GM21825 (cell line): ENCODE results near the gene CRMP1.

Experiments used
- ATAC-seq: cut with Tn5 transposase; IDR thresholded peaks from one replicate; pipeline ENCODE4 v1.9.1; 2021; ENCODE audit warnings: mild to moderate bottlenecking, moderate library complexity; ENCODE audit not compliant: unreplicated experiment

CRMP1 gene

DNA sequence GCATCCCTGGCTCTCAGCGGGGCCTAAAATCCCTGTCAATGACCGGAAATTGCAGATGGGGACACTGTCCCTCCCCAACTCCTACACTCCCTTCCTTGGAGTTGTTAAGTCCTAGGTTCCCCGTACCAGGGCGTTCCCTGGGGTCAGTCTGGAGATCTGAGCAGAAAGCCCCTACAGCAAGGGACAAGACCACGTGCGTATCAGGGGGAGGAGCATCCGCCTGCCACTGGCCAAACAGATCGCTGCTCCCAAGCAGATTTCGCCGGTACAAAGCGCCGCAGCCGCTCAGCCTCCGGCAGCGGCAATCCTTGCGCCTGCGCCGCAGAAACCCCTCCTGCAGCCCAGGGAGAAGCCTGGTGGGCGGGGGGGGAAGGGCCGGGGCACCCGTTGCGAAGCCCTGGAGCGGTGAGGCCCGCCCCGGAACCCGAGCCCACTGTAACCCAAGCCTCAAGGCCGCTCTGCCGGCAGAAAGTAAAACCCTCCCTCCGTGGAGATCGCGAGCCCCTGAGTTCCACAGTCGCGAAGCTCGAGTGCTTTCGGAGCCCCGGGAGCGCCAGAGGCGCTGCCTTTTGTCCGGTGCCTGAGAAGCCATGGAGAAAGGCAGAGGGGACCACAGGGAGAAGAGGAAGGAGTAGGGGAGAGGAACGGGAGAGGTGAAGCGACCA, 2.7 kb downstream of the CRMP1 start:
- ATAC-seq: no peak

DNA sequence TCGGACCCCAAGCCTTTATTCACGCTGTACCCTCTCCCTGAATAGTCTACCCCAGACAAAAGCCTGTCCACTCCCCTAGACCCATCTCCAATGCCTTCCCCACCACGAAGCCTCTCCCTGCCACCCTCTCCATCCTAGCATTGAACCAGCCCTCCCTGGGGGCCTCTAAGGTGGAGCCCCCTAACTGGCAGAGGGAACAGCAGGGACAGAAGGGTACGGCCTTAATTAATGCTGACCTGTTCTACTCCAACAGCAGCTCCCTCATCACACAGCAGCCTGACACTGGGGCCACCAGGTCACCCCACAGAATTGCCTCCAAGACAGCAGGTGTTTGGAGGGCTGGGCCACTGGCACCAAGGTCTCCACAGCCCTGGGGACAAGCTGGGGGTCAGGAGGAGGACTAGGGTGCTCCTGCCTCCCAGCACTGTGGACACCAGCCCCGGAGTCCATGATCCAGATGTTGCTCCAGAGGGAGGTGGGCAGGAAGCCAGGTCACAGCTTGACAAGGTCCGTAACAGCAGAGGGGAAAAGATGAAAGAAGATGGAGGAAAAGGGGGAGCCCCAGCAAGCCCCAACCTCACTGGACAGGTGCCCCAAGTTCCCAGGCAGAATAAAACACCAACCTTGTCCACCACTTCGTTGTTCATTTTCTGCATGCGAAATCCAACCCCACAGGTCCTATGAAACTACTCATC, 3.7 kb downstream of the CRMP1 start:
- ATAC-seq: no peak

DNA sequence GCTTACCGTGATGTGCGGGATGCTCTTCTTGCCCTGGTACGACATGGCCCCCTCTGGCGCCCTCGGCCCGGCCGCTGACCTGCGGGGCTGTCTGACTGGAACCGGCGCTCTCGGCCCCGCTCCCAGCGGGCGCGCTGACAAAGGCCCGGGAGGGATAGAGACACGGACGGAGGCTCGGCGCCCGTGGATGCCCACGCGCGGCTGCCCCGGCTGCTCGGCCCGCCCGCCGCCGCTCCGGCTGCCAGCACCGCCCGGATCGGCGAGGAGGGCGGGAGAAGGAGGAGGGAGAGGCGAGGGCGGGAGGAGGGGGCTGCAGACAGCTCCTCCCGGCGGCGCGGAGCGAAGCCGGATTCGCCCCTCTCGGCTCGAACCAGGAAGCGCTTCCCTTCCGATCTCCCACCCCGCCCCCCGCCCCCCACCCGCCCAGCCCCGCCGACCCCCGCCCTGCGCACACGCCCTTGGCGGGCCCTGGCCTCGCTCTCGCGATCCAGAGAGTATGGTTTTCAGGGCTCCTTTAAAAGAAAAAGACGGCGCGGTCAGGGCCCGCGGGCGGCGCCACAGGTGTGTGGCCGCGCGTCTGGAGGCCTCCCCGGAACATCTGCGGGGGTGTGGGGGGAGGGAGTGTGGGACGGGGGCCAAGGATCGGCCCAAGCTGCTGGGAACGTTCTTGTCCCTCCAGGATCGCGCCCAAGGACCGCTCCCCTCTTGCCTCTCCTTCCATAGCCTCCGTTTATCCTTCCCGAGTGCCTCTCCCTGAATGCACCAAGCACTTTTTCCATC, 4.5 kb downstream of the CRMP1 start:
- ATAC-seq: no peak

DNA sequence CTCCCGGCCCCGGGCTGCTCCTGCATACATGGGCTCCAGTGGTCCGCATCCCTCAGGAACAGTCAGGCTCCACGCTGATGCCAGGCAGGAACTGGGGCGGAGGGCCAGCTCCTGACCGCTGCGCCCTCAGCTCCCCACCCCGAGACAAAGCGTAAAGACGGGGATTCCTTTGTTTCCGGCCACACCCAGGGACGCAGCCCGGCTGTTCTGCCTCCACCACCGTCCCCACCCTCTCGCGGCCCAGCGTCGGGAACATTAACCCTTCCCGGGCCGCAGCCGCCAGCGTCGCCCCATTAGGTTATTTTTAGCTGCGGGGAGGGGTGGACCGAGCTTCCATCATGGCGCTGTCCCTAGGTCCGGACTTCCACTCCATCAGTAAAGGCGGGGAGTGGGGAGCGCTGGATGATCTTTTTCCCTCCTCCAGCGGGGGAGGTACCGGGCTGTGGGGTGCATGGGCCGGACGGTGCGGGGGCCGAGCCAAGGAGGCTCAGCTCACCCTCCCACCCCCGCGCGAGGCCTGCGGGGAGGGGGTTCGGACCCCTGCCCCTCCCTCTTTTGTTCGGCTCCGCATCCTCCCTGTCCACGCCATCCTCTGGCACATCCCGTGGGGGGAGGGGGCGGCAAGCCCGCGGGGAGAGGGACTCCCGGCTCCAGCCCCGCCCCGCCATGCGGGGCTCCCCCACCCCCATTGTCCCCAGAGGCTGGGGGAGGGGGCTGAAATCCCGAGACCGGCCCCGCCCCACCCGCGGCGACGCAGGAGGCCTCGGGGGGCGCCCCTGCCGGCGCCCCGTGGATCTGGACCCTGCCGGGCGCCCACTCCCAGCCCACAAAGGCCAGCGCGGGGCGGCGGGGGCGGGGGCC, 5.3 kb downstream of the CRMP1 start:
- no peak for ATAC-seq

DNA sequence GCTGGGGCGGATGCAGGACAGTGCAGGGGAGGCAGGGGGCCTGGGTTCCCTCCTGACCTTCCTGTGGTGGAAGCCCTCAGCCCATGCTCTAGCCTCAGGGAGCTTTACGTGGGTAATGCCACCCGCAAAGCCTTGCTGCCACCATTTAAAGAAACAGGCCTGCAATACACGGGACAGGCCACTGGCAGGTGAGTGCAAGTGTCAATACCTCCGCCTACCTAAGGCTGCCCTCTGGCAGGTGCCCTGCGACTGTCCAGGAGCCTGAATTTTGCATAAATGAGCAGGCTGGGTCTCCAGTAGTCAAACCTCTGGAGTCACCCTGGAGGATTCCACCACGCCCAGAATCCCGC, 5.9 kb downstream of the CRMP1 start:
- no peak for ATAC-seq

DNA sequence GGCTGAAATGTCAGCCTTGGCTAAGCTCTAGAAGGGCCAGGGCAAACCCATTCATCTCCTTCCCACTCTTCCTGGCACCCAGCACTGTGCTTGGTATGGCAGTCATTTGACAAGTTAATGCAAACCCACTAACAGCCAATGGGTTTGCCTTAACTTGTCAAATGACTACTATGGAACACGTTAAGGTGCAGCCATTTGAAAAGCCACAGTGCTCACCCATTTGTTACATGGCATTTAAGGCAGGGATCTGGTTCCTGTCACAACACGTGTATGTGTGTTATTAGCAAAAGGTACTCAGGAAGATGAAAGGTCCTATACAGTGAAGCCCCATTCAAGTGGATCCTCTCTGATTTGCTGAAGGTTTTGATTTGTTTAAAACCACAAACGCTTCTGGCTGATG, 7.2 kb downstream of the CRMP1 start:
- ATAC-seq: no peak

DNA sequence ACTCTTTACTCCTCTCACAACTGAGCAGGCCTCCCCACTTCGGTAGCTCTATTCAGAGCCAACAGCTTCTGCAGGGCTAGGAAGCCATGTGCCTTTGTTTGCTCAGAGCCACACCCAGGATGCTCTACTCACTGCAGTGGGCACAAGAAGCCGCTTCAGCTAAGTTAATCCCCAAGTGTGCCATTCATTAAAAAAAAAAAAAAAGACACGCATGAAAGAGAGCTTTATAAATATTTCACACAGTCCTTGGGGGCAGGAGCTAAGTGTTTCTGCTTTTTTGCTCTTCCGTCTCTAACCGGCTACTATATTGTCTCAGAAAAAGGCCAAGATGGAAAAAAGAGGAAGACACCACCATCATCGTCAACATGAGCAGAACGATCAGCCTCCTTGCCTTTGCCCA, 8.1 kb downstream of the CRMP1 start:
- ATAC-seq: no peak

DNA sequence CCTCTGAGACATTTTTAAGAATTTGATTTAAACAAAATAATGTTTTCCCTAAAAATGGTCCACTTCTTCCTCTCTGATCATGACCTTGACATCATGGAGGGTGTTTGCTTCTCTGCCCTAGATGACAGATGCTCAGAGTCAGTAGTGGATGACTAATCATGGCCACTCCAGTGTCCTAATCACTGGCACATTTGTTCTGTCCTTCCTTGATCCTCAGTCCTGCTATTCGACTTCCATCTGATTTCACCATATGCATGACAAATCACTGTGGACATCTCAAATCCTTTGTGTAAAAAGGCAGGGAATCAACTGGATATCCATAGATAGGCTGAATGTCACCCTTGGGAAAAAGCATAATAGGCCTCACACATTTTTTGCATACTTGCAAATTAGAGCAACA, 9.0 kb downstream of the CRMP1 start:
- no peak for ATAC-seq

DNA sequence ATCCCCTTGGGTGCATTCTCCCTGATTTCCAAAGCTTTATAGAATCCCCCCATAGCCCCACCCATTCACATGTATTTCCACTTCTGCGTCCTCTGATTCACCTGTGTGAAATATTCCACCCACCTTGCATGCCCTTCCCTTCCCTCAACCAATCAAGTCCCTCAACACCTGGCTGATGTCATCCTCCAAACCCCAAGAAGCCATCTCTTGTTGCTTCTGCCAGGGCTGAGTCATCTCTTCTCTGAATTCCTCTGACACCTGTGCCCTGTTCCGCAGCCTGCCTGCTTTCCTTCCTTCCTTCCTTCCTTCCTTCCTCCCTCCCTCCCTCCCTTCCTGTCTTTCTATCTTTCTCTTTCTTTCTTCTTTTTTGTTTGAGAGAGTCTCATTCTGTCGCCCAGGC, 9.9 kb downstream of the CRMP1 start:
- ATAC-seq: no peak

DNA sequence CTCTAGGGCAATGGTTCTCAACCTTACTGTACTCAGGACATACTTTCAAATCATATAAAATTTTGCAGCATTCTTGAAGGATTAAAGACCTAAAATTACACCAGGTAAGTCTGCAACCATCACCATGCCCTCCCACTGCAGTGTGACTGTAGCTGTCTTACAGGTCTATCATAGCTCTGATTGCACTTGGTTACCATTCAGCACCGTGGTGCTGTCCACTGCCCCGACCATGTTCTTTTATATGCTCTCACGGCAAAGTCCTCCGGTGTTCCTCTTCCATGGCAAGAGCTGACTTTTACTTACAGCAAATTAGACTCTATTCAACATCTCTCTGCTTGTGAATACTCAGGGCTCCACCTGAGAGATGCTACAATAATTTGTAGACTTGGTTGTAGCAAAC, 11.5 kb downstream of the CRMP1 start:
- no peak for ATAC-seq

DNA sequence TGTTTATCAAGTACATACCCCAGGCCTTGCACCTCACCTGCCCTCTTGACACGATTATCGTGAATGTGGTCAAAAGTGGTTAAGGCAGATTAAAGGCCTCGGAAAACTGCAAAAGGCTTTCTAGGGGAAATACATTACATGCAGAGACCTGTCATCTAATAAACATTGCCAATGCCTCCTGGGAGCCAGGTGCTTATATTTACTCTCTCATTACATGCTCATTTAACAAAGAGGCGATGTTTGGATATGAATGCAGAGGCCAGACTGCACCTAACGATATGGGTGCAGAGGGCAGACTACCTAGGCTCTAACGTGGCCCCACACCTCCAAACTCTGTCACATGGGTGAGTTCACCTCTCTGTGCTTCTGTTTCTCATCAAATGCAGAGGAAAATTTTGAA, 14.5 kb downstream of the CRMP1 start:
- ATAC-seq: no peak

DNA sequence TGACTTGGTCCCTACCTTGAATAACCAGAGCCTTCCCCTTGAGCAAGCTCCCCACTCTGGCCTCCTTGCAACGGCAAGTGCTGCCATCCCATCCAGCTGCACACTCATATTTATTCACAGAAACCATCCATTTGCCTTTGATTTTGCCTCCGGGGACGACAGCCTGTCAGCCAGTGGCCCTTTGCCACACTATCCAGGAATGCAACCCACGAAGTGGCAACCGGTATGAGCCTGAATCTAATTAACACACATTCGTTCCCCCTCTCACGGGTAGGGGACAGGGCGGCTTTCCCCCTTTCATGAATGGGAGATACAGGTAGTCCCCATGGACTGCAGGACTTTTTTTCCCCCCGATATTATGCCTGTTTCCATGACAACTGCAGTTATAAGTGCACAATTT, 15.5 kb downstream of the CRMP1 start:
- ATAC-seq: no peak

DNA sequence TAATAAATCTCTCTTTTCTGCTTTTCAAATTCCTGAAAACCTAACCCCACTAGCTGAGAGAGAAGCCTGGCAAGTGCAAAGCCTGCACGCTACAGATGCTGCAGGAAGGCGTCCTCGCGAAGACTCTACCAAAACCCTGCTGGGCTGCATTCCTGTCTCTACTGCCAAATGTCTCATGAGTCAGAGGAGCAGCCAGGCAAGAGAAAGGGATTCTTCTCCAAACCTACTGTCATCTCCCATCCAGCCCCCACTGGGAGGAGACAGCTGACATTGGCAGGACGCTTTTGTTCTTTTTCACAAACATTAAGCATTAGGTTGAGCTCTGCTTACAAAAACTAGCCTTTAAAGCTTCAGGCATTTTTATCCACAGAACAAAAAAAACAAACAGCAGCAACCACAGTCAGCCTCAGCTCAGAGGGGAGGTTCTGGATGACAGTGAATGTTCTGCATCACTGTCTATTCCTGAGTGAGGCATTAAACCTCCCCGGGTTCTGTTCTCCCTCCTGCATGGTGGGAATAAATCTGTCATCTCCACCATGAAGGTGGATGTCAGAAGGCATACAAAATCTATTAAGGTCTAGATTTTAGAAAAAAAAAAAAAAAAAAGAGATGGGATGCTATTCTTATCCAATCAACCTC, 18.0 kb downstream of the CRMP1 start:
- ATAC-seq: no peak

DNA sequence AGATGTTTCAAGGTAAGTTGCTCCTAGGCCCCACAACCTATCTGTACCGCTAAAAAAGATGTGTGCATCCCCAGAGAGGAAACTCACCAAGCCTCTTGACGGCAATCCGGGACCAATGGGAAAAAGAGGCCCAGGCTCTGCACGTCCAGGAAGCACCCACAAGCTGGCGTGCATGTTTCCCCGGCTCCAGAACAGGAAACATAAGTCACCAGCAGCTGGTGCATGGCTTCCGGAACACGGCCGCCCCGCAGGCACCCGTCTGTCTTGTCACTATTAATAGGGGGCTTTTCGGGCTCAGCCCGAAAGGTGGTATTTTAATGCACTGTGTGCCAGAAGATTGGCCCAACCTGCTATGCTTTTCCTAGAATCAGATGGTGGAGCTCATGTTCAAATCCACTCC, 22.2 kb downstream of the CRMP1 start:
- ATAC-seq: no peak

DNA sequence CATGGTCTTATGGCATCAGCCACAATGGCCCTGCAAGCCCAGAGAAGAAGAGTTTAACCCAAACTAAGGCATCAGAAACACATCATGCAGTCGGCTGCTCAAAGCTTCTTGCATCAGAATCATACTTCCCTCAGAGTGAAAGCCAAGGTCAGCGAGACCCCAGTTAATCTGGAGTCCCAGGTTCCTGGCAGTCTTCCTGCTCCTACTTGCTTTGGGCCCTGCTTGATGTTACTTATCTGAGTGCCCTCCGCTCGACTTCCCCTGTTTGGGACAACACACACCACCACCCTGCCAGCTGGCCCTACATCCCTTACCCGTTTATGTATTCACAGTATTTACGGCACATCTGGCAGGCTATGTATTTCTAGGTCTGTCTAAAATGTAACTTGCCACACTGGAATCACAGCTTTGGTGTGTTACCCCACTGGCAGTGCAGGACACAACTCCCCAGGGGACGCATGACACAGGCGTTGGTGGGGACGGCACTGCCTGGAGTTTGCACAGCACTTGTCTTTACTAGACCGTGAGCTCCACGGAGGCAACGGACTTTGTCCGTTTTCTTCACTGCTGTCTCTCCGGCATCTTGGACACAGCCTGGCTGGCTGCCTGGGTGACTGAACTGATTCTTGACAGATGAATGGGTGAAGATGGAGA, 22.8 kb downstream of the CRMP1 start:
- no peak for ATAC-seq

DNA sequence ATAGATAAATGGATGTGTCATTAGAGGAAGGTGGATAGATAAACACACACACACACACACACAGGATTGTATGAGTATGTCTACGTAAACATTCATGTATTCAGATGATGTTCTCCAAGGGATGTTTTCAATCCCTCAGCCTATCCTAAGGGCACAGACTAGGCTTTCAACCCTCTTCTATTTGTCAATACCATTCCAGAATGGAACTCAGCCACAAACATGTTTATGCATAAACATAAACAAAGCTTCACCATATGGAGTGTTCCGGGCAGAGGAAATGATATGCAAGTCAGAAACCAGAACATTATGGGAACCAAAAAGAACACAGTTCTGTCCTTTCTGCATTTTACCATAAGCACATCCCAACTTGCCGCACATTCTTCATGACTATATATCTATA, 25.0 kb downstream of the CRMP1 start:
- no peak for ATAC-seq

DNA sequence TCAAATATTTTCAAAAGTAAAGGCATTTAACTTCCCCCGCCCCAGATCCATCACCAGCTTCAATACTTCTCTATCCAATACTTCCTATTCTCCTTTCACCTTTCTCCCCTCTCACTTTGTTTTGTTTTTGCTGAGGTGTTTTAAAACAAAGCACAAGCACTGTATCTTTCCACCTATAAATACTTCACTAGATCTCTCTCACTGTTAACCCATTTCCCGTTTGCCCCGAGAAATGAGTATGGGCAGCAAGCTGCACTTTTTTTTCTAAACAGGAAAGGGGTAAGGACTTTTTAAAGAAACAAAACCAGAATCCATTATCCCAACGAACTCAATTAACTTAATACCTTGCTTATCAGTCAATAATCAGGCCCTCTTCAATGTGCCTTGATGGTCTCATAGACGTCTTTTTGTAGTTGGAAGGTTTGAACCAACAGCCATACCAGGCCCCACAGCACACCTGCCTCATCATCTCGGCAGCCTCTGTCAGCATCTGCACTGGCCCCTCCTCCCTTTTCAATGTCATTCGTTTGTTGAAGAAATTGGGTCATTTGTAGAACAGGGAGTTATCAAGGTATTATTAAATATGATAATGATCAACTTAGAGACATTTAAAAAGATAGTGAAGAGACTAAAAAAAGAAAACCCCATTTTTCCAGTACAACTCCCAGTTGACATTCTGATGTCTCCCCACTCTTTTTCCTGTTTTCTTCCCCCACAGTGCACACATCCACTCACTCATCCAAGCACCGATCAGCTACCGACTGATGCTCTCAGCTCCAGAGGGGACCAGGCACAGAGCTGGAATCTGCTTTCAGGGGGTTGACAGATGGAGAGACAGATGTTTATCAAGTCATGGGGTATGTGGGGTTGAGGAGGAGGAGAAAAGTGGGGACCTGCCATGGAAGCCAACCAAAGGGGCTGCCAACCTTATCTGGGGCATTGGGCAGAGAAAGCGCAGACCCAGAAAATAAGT, 25.8 kb downstream of the CRMP1 start:
- no peak for ATAC-seq

DNA sequence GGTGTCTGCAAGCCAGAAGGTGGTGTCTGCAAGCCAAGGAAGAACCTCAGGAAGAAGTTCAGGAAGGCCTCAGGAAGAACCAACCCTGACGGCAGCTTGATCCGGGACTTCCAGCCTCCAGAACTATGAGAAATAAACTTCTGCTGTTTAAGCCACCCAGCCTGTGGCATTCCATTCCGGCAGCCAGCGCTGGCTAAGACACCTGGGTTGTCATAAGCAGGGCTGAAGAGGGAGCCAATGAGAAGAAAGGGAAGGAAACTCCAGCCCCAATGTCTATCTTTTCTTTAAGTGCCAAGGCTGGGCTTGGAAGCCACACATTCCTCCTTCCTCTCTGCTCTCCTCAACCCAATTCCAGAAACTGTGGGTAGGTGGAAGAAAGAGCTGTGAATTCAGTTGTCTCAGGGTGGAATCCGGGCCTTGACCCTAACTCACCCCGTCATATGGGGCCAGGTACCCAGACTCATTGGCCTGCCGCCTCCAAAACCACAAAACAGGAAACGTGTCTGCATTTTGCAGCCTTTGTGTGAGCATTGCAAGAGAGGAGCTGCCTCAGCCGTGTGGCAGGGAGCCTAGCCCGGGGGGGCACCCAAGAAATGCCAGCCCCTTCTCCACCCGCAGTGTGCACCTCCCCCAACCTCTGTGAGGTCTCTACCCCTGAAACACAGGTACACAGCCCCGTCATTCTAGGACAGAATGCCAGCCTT, 26.8 kb downstream of the CRMP1 start:
- ATAC-seq: no peak
